PC-3 (cell line): ENCODE results near the gene TESK2.

Source experiments
- CTCF ChIP-seq: fragments of 300-600 bp; sonication (generic); conservative IDR thresholded peaks from 2 replicates; pipeline ENCODE4 v1.5.1; 2017; ENCODE audit warnings: antibody characterized with exemption, low read depth, mild to moderate bottlenecking, low read length
- EZH2 ChIP-seq: fragments of 300-600 bp; sonication (generic); IDR thresholded peaks from one replicate; pipeline ENCODE4 v1.6.1; 2017; ENCODE audit warnings: antibody characterized with exemption, mild to moderate bottlenecking, low read length; ENCODE audit not compliant: unreplicated experiment
- EZH2phosphoT487 ChIP-seq: fragments of 300-600 bp; sonication (generic); IDR thresholded peaks from 2 replicates; pipeline ENCODE4 v1.6.1; 2018; ENCODE audit warnings: mild to moderate bottlenecking, antibody characterized with exemption, low read length, borderline replicate concordance

GRCh38 chr1:45493116-45493697 lies 2.2 kb upstream of the TESK2 start:
- peak; percentile 76 for TF ChIP-seq CTCF
- TF ChIP-seq EZH2phosphoT487, result no peak
- TF ChIP-seq EZH2, result no peak
